ENCODE data around the gene GRAMD1A.

The GRAMD1A gene

GRCh38 chr19:35052599-35053190, 52.6 kb downstream of the GRAMD1A start:
- no peak overlapping the region for H3K4me3 ChIP-seq (replicated peaks in 1 of 2; ENCODE audit: low read depth in 2 of 2, low read length in 2 of 2)
- TF ChIP-seq CTCF (IDR thresholded peaks at IDR 0.05; ENCODE audit: low read depth, low read length): no peak
- no peak for DNase-seq (ENCODE audit: low read depth in 2 of 2)

GRCh38 chr19:35053667-35054293, 53.7 kb downstream of the GRAMD1A start:
- H3K4me3 ChIP-seq (replicated peaks in 1 of 2; ENCODE audit: low read depth in 2 of 2, low read length in 2 of 2): no peak overlapping the region
- no peak for DNase-seq (ENCODE audit: low read depth in 2 of 2)
- no peak for TF ChIP-seq CTCF (IDR thresholded peaks at IDR 0.05; ENCODE audit: low read depth, low read length)

- no peak for DNase-seq (ENCODE audit: low read depth in 2 of 2)
- TF ChIP-seq CTCF (IDR thresholded peaks at IDR 0.05; ENCODE audit: low read depth, low read length): no peak
- no peak overlapping the region for H3K4me3 ChIP-seq (replicated peaks in 1 of 2; ENCODE audit: low read depth in 2 of 2, low read length in 2 of 2)
Measured at GRCh38 chr19:35054626-35055025, 54.5 kb downstream of the GRAMD1A start.

GRCh38 chr19:35055715-35056179, 55.6 kb downstream of the GRAMD1A start:
- DNase-seq (ENCODE audit: low read depth in 2 of 2): no peak
- TF ChIP-seq CTCF (IDR thresholded peaks at IDR 0.05; ENCODE audit: low read depth, low read length): no peak
- no peak overlapping the region for H3K4me3 ChIP-seq (replicated peaks in 1 of 2; ENCODE audit: low read depth in 2 of 2, low read length in 2 of 2)

GRCh38 chr19:35056513-35057063, 56.5 kb downstream of the GRAMD1A start:
- no peak for TF ChIP-seq CTCF (IDR thresholded peaks at IDR 0.05; ENCODE audit: low read depth, low read length)
- no peak for DNase-seq (ENCODE audit: low read depth in 2 of 2)

GRCh38 chr19:35058370-35058769, 58.2 kb downstream of the GRAMD1A start:
- no peak for DNase-seq (ENCODE audit: low read depth in 2 of 2)
- H3K4me3 ChIP-seq (replicated peaks in 1 of 2; ENCODE audit: low read depth in 2 of 2, low read length in 2 of 2): no peak overlapping the region
- no peak for TF ChIP-seq CTCF (IDR thresholded peaks at IDR 0.05; ENCODE audit: low read depth, low read length)

More at GRCh38 chr19:35056513-35057063, 56.5 kb downstream of the GRAMD1A start:
- H3K4me3 ChIP-seq (replicated peaks in 1 of 2; ENCODE audit: low read depth in 2 of 2, low read length in 2 of 2): no peak overlapping the region

All from cardiac fibroblast (primary cell).